ENCODE data around the gene LRRC45.

The LRRC45 gene

DNA sequence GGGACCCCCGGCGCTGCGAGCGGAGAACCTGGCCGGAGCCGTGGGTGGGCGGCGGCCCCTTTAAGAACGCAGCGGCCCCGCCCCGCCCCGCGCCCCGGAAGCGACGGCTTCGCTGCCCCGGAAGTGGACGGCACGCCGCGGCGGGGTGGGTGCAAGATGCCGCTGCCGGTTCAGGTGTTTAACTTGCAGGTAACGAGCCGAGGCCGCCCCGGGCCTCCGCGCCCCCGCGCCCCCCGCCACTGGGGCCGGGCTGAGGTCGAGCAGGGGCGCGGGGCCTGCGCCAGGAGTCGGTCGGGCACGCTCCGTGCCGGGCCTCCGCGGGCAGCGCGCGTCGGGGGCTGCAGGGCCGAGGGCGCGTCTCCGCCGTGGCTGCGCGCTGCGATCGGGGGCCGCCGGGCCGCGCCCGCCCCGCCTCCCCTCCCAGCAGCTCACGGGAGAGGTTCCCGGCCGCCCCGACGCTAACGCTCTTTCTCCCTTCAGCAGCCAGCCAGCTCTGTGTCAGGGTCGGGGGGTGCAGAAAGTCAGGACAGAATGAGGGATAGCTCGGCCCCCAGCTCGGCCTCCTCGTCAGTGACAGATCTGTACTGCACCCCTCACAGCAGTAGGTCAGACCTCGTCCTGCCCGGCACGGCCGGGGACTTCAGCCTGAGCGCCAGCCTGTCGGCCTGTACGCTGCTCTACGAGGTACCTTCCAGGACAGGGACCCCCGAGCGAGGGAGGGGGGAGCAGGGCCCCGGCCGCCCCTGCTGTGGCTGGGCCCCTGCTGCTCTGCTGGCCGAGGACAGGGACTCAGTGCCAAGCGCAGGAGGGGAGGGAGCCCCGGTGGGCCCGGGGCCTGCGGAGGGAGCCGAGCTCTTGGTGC lies 28.9 kb downstream of the LRRC45 start, which contains the start of the genes GPS1 and RFNG:
Gene GPS1 (plus strand): TSS at position 123 of the 862 bp plus-strand sequence. CDS start 34 bp downstream, at position 157.
Gene RFNG (minus strand): TSS at position 36 of the 862 bp plus-strand sequence. CDS start 45 bp downstream, outside the sequence.
- no peak for DNase-seq (ENCODE audit: low spot score)

DNA sequence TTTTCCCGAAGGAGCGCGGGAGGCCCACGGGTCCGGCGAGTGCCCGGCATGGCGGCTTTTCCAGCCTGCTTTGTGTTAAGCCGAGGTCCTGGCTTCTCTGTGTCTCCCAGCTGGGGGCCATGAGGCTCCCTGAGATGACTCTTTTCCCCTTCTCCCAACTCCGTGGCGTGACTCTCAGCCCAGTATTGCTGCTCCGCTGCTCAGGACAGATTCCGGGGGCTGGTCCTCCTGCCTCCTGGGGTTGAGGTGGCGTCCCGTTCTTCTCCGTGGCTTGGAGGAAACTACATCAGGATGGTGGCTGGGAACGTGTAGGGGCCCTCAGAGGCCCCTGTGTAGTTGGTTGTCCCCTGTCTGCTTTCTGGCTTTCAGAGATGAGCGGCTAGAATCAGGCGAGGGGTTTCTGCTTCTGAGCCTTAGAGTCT lies 29.5 kb downstream of the LRRC45 start:
- no peak for DNase-seq (ENCODE audit: low spot score)

DNA sequence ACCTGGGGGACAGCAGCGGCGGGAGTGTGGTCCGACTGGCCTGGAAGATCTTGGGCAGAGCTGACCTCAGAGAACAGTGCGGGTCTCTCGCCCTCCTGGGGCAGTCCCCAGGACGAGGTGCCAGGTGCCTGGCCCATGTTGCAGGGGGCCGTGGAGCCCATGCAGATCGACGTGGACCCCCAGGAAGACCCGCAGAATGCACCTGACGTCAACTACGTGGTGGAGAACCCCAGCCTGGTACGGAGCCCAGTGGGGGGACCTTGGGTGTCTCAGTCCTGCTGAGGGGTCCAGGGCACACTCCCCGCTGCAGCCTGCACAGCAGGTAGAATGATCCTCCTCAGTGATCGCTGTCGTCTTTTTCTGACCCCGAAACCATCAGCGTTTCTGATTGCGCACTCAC lies 30.0 kb downstream of the LRRC45 start:
- no peak for DNase-seq (ENCODE audit: low spot score)

DNA sequence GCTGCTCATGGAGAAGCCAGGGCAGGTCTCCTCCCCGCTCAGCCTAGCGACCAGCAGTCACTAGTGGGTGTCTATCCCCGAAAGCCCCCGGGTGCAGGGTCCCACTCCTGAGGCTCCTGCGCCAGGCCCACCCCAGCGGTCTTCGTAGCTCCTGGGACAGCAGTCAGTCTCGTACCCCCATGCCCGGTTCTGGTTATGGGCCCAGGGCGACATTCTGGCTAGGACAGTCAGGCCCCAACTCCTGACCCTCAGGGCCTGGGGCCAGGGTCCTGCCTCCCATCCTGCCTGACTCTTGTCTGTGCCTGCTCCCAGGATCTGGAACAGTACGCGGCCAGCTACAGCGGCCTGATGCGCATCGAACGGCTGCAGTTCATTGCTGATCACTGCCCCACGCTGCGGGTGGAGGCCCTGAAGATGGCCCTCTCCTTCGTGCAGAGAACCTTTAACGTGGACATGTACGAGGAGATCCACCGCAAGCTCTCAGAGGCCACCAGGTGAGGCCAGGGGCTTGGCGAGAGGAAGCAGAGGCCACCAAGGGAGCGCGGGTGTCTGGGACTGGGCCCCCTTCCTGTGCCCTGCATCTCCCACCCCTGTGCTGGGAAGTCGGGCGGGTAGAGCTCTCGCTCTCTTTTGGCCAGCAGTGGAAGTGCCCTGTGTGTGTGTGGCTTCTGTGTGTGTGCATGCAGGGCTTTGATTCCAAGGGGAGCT lies 30.6 kb downstream of the LRRC45 start:
- no peak for DNase-seq (ENCODE audit: low spot score)

DNA sequence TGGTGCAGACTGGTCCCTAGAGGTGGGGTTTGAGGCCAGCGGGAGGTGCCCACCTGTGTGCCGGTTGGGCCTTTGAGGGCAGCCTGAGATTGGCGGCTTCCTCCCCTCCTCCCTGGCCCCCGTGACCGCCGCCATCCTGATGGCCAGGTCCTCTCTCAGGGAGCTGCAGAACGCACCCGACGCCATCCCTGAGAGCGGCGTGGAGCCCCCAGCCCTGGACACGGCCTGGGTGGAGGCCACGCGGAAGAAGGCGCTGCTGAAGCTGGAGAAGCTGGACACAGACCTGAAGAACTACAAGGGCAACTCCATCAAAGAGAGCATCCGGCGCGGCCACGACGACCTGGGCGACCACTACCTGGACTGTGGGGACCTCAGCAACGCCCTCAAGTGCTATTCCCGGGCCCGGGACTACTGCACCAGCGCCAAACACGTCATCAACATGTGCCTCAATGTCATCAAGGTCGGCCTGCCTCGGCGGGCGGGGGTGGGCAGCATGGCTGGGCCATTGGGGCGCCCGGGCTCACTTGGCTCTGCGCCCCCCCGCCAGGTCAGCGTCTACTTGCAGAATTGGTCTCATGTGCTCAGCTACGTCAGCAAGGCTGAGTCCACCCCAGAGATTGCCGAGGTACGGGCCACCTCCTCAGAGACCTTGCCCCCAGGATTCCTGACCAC lies 31.4 kb downstream of the LRRC45 start:
- DNase-seq (ENCODE audit: low spot score): no peak

DNA sequence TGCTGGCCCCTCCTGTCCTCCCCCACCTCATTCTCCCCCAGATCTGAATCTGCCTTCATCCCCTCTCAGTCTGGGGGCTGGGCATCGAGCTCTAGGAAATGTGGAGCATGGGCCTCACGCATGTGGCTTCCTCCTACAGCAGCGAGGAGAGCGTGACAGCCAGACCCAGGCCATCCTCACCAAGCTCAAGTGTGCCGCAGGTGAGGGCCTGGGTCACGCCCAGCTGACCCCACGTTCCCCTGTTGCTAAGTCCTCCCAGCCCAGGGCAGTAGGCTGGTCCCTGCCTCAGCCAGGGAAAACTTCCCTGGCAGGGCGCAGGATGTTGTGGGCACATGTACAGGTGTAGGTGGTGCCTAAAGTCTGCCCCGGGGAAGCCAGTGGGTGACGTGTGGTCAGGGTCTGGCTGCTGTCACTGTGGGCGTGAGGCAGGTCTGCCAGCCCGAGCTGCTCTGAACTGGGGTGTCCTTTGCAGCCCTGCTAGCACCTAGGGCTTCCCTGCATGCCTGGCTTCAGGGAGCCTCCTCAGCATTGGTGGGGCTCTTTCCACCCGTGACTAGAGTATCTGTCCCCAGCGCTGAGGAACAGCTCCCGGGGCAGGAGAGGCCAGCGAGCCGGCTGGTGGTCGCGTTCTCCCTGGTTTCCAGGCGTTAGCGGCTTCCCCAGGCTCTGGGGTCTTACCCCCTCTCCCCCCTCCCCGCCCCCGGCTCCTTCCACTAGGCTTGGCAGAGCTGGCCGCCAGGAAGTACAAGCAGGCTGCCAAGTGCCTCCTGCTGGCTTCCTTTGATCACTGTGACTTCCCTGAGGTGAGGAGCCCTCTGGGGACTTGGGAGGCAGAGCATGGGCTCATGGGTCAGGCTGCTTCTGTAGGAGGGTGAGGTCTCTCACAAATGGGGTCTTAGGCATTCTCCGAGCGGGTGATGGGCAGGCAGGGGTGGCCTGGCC lies 32.2 kb downstream of the LRRC45 start:
- DNase-seq (ENCODE audit: low spot score): no peak

DNA sequence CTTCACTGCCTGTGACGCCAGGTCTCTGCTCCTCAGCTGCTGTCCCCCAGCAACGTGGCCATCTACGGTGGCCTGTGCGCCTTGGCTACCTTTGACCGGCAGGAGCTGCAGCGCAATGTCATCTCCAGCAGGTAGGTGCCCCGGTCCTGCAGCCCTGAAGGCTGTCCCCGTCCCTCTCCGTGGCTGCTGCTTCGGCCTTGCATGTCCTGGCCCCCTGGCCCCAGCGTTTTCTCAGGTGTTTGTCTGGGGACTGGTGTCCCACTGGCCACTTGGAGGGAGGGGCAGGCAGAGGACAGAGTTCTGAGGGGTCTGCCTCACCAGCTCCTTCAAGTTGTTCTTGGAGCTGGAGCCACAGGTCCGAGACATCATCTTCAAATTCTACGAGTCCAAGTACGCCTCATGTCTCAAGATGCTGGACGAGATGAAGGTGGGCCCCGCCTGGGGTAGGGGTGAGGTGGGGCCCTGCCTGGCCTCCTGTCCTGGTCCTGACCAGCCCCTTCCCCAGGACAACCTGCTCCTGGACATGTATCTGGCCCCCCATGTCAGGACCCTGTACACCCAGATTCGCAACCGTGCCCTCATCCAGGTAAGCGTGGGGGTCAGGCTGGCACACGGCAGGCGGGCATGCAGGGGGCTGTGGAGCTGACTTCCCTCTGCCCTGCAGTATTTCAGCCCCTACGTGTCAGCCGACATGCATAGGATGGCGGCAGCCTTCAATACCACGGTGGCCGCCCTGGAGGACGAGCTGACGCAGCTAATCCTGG lies 33.0 kb downstream of the LRRC45 start:
- no peak for DNase-seq (ENCODE audit: low spot score)

DNA sequence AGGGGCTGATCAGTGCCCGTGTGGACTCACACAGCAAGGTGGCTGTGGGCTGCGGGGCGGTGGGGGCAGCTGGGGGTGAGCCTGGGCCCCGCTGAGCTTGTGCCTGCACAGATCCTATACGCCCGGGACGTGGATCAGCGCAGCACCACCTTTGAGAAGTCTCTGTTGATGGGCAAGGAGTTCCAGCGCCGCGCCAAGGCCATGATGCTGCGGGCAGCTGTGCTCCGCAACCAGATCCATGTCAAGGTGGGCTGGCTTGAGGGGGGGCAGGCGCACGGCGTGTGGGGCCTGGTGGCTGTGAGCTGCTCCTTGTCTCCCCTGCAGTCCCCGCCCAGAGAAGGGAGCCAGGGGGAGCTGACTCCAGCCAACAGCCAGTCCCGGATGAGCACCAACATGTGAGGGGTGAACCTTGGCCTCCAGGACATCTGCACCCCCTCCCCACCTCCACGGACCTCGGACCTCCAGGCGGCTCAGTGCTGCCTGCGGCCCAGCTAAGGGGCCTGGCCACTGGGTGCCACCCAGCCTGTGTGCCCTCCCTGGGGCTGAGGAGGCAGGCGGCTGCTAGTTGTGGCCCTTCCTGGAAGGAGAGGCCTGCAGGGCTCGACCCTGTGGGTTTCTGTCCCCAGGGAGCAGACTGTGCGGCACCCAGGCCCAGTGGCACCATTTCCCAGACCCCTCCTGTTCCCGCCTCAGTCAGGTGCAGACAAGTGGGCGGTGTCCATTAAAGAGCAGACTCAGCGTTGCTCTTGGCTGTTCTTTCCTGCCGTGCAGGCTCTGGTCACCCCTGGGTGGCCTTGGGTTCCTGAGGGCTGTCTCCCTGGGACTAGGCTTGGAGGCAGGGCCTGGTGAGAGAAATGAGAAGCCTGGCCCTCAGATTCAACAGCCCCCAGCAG lies 33.9 kb downstream of the LRRC45 start:
- DNase-seq (ENCODE audit: low spot score): no peak

DNA sequence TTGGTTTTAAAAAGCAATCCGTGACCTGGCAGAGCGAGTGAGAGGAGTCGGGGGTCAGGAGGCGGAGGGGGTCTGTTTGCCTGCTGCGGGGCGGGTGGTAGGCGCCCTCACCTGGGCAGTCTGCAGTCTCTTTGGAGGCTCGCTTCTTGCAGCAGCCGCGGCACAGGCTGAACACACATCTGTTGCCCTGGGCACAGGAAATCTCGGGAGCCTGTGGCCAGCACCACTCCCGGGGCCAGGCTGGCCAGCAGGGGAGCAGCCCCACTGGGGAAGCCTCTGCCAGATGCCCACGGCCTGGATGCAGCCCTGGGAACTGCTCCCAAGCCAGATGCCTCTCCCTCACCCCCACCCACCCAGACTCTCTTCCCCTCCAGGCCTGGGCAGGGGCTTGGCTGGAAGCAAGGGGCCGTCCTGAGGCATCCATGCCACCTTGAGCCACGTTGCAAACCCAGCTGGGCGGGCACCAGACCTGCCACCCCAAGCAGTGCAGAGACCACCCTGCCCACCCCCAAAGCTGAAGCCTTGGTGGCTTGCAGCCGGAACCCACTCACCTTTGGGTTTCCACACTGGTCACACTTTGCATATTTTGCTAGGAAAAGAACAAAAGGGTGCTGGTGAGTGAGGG lies 35.2 kb downstream of the LRRC45 start:
- DNase-seq (ENCODE audit: low spot score): no peak

DNA sequence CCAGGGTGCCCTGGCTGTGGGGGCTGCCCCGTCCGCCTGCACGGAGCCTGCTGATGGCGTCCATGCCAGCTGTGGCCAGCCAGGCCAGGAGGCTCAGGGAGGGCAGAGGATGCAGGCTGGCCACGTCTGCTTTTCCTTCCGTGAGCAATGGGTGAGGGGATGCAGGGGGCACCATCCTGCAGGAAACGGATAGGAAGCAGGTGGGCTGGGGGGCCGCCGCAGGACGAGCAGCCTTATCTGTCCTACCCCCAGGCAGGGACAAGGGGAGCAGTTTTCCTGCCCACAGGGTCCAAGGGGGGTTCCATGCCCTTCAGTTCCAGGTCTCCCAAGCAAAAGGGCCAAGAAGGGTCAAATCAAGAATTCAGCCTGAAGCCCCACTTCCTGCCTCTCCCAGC lies 35.7 kb downstream of the LRRC45 start:
- DNase-seq (ENCODE audit: low spot score): no peak

DNA sequence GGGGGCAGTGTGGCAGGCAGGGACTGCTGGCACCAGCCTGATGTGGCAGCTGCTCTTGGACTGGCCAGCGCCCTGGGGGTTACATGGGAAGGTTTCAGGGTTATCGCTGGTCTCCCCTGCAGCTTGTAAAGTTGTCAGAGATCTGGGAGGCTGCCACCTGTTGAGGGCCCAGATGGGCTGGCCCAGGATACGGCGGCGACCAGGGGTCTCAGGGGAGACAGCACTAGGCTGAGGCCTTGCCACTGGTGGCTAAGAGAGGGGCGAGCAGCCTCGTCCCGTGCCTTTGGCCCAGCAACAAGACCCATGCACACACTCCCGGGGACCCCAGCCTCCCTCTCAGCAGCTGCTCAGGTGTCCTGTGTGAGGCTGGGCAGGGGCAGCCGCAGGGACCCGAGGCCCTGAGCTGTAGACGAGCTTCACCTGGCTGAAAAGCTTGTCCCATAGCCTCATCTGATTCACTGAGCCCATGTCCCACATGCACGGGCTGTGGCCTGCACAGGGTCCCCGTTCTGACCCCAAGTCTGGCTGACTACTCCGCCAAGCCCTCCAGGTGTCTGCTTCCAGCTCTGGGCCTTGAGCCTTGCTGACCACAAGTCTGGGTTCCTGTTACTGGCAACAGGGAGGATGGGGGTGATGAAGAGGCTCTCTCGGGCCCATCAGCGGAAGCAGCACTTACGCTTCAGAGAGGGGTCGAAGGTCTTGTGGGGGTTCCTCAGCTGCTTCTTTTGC lies 36.3 kb downstream of the LRRC45 start:
- DNase-seq (ENCODE audit: low spot score): no peak

DNA sequence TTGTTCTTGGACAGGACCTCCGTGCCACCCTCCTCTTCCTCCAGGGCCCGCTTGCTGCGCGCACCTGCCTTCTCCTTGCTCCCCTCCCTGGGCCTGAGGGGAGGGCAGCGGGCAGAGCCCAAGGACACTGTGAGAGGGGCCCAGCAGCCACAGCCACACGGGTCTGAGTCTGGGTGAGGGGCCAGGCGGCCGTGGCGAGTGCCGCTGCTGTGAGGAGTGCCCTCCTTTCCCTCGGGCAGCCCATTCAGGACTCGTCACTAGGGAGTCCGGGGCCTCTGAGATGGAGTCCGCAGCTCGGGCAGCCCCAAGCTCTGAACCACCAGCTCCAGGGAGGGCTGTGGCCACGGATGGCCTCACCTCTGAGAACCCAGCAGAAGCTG lies 36.9 kb downstream of the LRRC45 start:
- no peak for DNase-seq (ENCODE audit: low spot score)

DNA sequence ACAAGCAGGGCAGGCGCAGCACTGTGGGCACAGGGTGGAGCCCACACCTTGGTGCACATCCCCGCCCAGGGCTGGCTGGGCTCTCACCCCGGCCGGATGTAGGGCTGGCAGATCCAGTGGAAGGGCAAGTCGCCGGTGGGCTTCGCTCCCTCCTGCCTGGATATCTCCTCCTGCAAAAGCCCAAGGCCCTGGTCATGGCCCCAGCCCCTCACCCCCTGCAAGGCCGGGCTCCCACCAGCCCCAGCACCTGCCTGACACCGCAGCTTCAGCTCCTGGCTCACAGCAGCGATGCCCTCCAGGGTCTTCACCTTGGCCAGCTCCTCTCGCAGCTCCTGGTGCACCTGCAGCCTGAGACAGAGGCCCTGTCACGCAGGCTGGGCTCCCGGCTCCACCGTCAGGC lies 37.5 kb downstream of the LRRC45 start:
- DNase-seq (ENCODE audit: low spot score): no peak

DNA sequence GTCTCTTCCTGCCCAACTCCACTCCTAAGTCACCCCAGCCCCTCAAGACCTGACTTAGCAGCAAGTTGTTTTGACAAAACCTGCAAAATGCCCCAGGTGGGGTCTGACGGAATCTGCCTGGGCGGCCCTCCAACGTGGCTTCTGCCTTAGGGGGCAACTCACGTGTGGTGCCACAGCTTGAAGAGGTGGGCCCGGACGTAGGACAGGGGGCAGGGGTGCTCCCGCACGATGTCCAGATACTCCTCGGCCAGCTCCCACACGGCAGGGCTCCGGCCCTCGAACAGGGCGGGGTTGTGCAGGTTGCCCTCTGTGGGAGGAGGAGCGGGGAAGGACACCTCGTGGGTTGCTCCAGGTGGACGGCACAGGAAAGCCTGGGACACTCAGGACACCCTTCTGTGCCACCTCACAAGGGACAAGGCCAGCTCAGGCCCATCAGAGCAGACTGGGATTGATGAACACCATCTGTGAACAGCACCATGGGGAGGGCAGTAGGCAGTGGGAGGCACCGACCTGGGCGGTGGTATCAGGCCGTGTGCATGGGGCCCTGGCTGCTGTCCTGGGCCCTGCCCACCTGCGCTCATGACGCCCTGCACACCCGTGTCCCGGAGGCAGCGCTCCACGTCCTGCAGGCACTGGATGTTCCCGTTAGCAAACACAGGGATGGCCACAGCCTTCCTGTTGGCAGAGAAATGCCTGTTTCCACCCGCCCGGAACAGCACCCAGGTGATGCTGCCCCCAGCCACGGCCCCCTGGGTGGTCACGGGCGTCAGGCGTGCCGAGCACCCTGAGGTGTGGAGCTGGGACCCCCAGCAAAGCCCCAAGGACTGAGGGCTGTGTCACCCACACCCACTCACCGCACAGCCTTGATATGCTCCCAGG lies 38.2 kb downstream of the LRRC45 start:
- DNase-seq (ENCODE audit: low spot score): no peak

DNA sequence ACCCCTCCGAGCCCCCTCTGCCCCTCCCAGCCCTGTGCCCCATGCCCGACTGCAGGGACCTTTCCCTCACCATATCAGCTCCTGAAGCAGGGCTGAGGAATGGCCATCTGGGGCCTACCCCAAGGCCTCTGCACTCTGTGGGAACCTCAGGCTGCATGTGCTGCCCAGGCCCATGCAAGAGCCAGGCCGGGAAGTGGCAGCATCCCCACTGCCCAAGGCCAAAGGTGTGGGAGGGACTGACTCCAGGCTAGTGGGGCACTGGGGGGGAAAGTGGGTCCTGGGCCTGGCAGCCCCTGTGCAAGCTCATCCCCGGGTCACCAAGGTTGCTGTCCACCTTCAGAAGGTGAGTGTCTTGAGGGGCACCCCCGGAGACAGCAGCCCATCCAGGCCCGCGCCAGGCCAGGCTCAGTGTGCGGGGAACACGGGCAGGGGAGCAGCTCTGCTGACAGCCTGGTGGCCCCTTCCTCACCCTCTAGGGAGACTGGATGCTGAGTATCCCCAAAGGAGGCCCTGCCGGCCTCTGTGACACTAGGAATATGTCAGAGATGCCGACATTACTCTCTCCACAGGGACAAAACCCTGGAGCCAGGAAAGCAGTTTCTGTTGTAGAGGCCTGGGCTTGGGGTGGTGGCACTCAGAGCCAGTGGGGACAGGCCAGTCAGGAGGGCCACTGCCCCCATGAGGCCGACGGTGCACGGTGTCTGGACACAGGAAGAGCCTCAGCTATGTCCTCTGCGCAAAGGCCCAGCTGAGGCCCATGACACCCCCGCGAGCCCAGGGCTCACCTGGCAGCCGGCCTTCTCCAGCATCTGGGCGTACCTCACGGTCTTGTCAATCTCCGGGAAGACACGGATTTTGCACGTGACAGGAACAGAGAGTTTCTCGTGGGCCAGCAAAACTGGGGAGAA lies 39.2 kb downstream of the LRRC45 start:
- no peak for DNase-seq (ENCODE audit: low spot score)

DNA sequence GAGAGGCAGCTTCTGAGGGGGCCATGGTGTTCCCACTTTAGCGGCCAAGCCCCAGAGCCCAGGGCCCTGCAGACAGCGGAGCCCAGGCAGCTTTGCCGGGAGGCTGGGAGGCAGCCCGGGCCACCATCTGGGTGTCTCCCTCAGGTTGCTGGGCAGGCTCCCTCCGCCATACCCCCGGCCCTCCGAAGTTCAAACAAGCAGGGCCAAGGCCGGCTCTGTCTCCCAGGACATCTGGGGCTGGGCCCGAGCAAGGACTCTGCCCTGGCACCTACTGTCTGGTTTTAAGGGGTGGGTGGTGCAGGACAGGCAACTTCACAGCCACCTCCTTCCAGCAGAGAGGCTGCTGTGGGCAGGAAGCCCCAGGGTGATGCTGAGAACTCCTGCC lies 39.9 kb downstream of the LRRC45 start:
- DNase-seq (ENCODE audit: low spot score): no peak

Measured in kidney capillary endothelial cell (primary cell).